Measurements from ENCODE around the gene UBAP1L.

GRCh38 chr15:65146438-65146837 lies 31.4 kb upstream of the UBAP1L start:
- TF ChIP-seq CTCF (IDR thresholded peaks at IDR 0.05; ENCODE audit: insufficient read depth, low read length, poor library complexity, severe bottlenecking) = no peak
- TF ChIP-seq EZH2phosphoT487 (conservative IDR thresholded peaks at IDR 0.05; ENCODE audit: low read length) = no peak

Data from SU-DHL-6 (cell line).